ENCODE data around the gene PCDHB1. TPM values are rescaled to one million over a fixed set of nuclear protein-coding genes. Genes with fewer than 3 reads are reported as not detected.

The PCDHB1 gene
- total RNA-seq, 1 donor from 2014 or later, result not detected

DNA sequence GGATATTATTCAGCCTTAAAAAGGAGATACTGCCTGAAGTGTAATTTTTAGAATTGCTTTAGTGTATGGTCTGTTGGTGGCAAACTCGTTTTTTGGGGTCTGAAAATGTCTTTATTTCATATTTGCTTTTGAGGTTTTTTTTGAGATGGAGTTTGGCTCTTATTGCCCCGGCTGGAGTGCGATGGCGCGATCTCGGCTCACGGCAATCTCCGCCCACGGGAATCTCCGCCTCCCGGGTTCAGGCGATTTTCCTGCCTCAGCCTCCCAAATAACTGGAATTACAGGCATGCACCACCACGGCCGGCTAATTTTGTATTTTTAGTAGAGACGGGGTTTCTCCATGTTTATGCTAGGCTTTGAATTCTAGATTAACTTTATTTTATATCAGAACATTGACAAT is 20.2 kb upstream of the PCDHB1 start:
- no peaks in the 10 kb centered on the region for H3K9me3 ChIP-seq (ENCODE audit: insufficient read depth, low read depth, low read length)
- H3K4me1 ChIP-seq (ENCODE audit: insufficient read depth, low read length), result no peaks in the 10 kb centered on the region
- no peaks in the 10 kb centered on the region for H3K27me3 Mint-ChIP-seq (ENCODE audit: low read depth, unreplicated experiment)
- H3K4me2 ChIP-seq (ENCODE audit: low read length), result no peak overlapping the region
- H3K79me2 ChIP-seq (ENCODE audit: insufficient read depth, low read length), result no peaks in the 10 kb centered on the region
- H4K20me1 ChIP-seq (ENCODE audit: insufficient read depth, low read length), result no peaks in the 10 kb centered on the region
- no peaks in the 10 kb centered on the region for H3K36me3 ChIP-seq (ENCODE audit: insufficient read depth, low read length)
- TF ChIP-seq, protein P1, sequence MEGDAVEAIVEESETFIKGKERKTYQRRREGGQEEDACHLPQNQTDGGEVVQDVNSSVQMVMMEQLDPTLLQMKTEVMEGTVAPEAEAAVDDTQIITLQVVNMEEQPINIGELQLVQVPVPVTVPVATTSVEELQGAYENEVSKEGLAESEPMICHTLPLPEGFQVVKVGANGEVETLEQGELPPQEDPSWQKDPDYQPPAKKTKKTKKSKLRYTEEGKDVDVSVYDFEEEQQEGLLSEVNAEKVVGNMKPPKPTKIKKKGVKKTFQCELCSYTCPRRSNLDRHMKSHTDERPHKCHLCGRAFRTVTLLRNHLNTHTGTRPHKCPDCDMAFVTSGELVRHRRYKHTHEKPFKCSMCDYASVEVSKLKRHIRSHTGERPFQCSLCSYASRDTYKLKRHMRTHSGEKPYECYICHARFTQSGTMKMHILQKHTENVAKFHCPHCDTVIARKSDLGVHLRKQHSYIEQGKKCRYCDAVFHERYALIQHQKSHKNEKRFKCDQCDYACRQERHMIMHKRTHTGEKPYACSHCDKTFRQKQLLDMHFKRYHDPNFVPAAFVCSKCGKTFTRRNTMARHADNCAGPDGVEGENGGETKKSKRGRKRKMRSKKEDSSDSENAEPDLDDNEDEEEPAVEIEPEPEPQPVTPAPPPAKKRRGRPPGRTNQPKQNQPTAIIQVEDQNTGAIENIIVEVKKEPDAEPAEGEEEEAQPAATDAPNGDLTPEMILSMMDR (IDR thresholded peaks at IDR 0.05; ENCODE audit: insufficient read depth, low read depth, low read length), result no peak
- TF ChIP-seq EZH2 (IDR thresholded peaks at IDR 0.05; ENCODE audit: insufficient read depth, low read length), result no peak
- no peak for FAIRE-seq
- no peak overlapping the region for H3K4me3 Mint-ChIP-seq (ENCODE audit: unreplicated experiment)
- no peak overlapping the region for H3K27ac Mint-ChIP-seq (ENCODE audit: unreplicated experiment)
- DNase-seq (ENCODE audit: low read depth), result no peak
- H3K4me3 ChIP-seq (ENCODE audit: insufficient read depth, low read depth, low read length), result no peak overlapping the region
- no peak overlapping the region for H2AFZ ChIP-seq (ENCODE audit: low read depth, low read length)
- H3K9me3 Mint-ChIP-seq (ENCODE audit: unreplicated experiment), result no peaks in the 10 kb centered on the region
- no peaks in the 10 kb centered on the region for H3K4me1 Mint-ChIP-seq (ENCODE audit: low read depth, unreplicated experiment)
- H3K9ac ChIP-seq (ENCODE audit: low read length), result no peak overlapping the region
- no peak overlapping the region for H3K27ac ChIP-seq (ENCODE audit: low read depth, low read length)
- H3K27me3 ChIP-seq (ENCODE audit: insufficient read depth, low read length), result no peaks in the 10 kb centered on the region
- no peaks in the 10 kb centered on the region for H3K36me3 Mint-ChIP-seq (ENCODE audit: low read depth, unreplicated experiment)

DNA sequence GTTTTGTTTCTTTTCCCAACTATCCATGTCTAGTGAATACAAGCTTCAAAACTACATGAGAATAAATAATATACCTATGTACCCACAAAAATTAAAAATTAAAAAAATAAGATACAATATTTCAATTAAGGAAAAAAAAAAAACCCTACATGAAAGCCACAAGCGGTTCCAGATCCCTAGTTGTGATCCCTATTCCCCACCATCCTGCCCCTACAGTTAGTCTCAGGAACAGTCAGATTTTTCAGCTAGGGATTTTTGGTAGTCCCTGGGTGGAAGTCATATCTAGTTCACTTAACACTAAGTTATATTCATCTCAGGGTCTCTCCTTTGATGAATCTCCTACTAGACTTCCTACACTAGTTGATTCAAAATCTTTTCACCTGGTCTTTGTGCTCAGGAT is 18.5 kb upstream of the PCDHB1 start:
- Mint-ChIP-seq H3K27me3 (ENCODE audit: low read depth, unreplicated experiment) (no peaks in the 10 kb centered on the region), H3K4me3 (ENCODE audit: unreplicated experiment) (no peak overlapping the region), H3K4me1 (ENCODE audit: low read depth, unreplicated experiment) (no peaks in the 10 kb centered on the region), H3K9me3 (ENCODE audit: unreplicated experiment) (no peaks in the 10 kb centered on the region), H3K36me3 (ENCODE audit: low read depth, unreplicated experiment) (no peaks in the 10 kb centered on the region), H3K27ac (ENCODE audit: unreplicated experiment) (no peak overlapping the region)
- no peaks in the 10 kb centered on the region for H3K27me3 ChIP-seq (ENCODE audit: insufficient read depth, low read length)
- H3K79me2 ChIP-seq (ENCODE audit: insufficient read depth, low read length), result no peaks in the 10 kb centered on the region
- DNase-seq (ENCODE audit: low read depth), result no peak
- no peak overlapping the region for H3K9ac ChIP-seq (ENCODE audit: low read length)
- H4K20me1 ChIP-seq (ENCODE audit: insufficient read depth, low read length), result no peaks in the 10 kb centered on the region
- FAIRE-seq, result no peak
- no peaks in the 10 kb centered on the region for H3K36me3 ChIP-seq (ENCODE audit: insufficient read depth, low read length)
- H3K4me3 ChIP-seq (ENCODE audit: insufficient read depth, low read depth, low read length), result no peak overlapping the region
- no peak overlapping the region for H3K4me2 ChIP-seq (ENCODE audit: low read length)
- H2AFZ ChIP-seq (ENCODE audit: low read depth, low read length), result no peak overlapping the region
- no peaks in the 10 kb centered on the region for H3K9me3 ChIP-seq (ENCODE audit: insufficient read depth, low read depth, low read length)
- H3K4me1 ChIP-seq (ENCODE audit: insufficient read depth, low read length), result no peaks in the 10 kb centered on the region
- no peak for TF ChIP-seq EZH2 (IDR thresholded peaks at IDR 0.05; ENCODE audit: insufficient read depth, low read length)
- TF ChIP-seq, protein P1 (IDR thresholded peaks at IDR 0.05; ENCODE audit: insufficient read depth, low read depth, low read length), result no peak
- no peak overlapping the region for H3K27ac ChIP-seq (ENCODE audit: low read depth, low read length)

DNA sequence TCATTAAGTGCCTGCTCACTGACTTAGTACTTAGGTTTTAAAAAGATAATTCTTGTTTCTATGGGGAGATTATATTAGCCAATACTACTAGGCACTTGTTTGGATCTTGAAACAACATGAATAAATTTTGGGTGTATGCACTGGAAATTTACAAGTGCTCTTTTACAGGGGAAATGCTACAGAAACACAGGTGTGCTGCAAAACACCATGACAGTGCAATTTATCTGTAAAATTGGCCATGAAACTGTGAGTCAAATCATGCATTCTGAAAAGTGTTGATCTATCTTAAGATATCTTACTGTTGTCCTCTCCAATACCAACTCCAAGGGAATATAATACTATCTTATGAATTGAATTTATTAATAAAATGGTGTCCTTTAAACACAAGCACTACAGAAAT is 12.1 kb upstream of the PCDHB1 start:
- Histone ChIP-seq H3K9me3 (ENCODE audit: insufficient read depth, low read depth, low read length) (peaks cover 7% of the 10 kb centered on the region), H3K4me1 (ENCODE audit: insufficient read depth, low read length) (no peaks in the 10 kb centered on the region), H3K9ac (ENCODE audit: low read length) (no peak overlapping the region), H3K27ac (ENCODE audit: low read depth, low read length) (no peak overlapping the region), H3K27me3 (ENCODE audit: insufficient read depth, low read length) (no peaks in the 10 kb centered on the region), H4K20me1 (ENCODE audit: insufficient read depth, low read length) (no peaks in the 10 kb centered on the region), H3K4me2 (ENCODE audit: low read length) (no peak overlapping the region), H3K36me3 (ENCODE audit: insufficient read depth, low read length) (no peaks in the 10 kb centered on the region), H3K79me2 (ENCODE audit: insufficient read depth, low read length) (no peaks in the 10 kb centered on the region), H3K4me3 (ENCODE audit: insufficient read depth, low read depth, low read length) (no peak overlapping the region), H2AFZ (ENCODE audit: low read depth, low read length) (no peak overlapping the region)
- H3K4me3 Mint-ChIP-seq (ENCODE audit: unreplicated experiment), result peak overlapping the region; percentile 40
- peaks cover 4% of the 10 kb centered on the region for H3K27me3 Mint-ChIP-seq (ENCODE audit: low read depth, unreplicated experiment)
- no peaks in the 10 kb centered on the region for H3K4me1 Mint-ChIP-seq (ENCODE audit: low read depth, unreplicated experiment)
- H3K36me3 Mint-ChIP-seq (ENCODE audit: low read depth, unreplicated experiment), result no peaks in the 10 kb centered on the region
- no peak overlapping the region for H3K27ac Mint-ChIP-seq (ENCODE audit: unreplicated experiment)
- no peak for DNase-seq (ENCODE audit: low read depth)
- no peaks in the 10 kb centered on the region for H3K9me3 Mint-ChIP-seq (ENCODE audit: unreplicated experiment)
- no peak for FAIRE-seq
- TF ChIP-seq, protein P1 (IDR thresholded peaks at IDR 0.05; ENCODE audit: insufficient read depth, low read depth, low read length), result no peak

Measured in astrocyte (in vitro differentiated cells and primary cell).